Ishikawa (cell line): ENCODE results near the gene YAP1.

Source experiments
- CEBPB ChIP-seq: IDR thresholded peaks from 2 replicates; pipeline ENCODE4 v1.6.1; 2012
- CREB1 ChIP-seq: IDR thresholded peaks from 2 replicates; pipeline ENCODE4 v1.6.1; 2012; ENCODE audit warnings: low read depth
- EP300 ChIP-seq: IDR thresholded peaks from 2 replicates; pipeline ENCODE4 v1.6.1; 2012; ENCODE audit warnings: borderline replicate concordance
- FOXM1 ChIP-seq: IDR thresholded peaks from 2 replicates; pipeline ENCODE4 v1.6.1; 2012; ENCODE audit warnings: low read depth, borderline replicate concordance
- MAX ChIP-seq: IDR thresholded peaks from 2 replicates; pipeline ENCODE4 v1.6.1; 2012
- NFIC ChIP-seq: IDR thresholded peaks from 2 replicates; pipeline ENCODE4 v1.6.1; 2012
- RAD21 ChIP-seq: IDR thresholded peaks from 2 replicates; pipeline ENCODE4 v1.6.1; 2012; ENCODE audit warnings: low read depth
- TAF1 ChIP-seq: IDR thresholded peaks from 2 replicates; pipeline ENCODE4 v1.6.1; 2012; ENCODE audit warnings: low read depth, mild to moderate bottlenecking
- TEAD4 ChIP-seq: IDR thresholded peaks from 2 replicates; pipeline ENCODE4 v1.6.1; 2012
- USF1 ChIP-seq: IDR thresholded peaks from 2 replicates; pipeline ENCODE4 v1.6.1; 2012
- YY1 ChIP-seq: IDR thresholded peaks from 2 replicates; pipeline ENCODE4 v1.6.1; 2012; ENCODE audit warnings: low read depth
- ZBTB7A ChIP-seq: IDR thresholded peaks from 2 replicates; pipeline ENCODE4 v1.6.1; 2012; ENCODE audit warnings: low read depth
- TF ChIP-seq, protein P1 (sequence below): IDR thresholded peaks from 2 replicates; pipeline ENCODE4 v1.6.1; 2012; ENCODE audit warnings: low read depth, mild to moderate bottlenecking

DNA sequence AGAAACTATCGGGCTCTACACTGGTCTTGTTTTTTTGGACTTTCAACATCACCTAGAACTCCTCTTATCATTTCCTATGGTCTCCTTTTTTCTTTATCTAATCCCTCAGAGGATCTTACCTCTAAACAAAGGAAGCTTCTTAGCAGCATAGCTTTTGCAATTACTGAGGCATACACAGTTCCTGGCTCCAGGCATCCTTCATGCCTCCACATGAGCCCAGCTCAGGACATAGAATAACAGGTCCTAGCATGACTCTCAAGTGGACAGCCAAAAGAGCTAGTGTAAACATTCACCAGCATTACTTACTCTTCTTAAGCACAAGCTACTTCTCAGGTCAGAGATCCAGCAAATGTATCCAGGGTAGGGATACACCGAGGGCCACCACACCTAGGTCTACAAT lies 45.9 kb upstream of the YAP1 start:
- TF ChIP-seq NFIC (no peak), MAX (no peak), YY1 (no peak), EP300 (no peak), TAF1 (no peak), CREB1 (no peak), RAD21 (no peak), ZBTB7A (no peak), TEAD4 (no peak), CEBPB (no peak), FOXM1 (no peak), USF1 (no peak)
- TF ChIP-seq, protein P1, sequence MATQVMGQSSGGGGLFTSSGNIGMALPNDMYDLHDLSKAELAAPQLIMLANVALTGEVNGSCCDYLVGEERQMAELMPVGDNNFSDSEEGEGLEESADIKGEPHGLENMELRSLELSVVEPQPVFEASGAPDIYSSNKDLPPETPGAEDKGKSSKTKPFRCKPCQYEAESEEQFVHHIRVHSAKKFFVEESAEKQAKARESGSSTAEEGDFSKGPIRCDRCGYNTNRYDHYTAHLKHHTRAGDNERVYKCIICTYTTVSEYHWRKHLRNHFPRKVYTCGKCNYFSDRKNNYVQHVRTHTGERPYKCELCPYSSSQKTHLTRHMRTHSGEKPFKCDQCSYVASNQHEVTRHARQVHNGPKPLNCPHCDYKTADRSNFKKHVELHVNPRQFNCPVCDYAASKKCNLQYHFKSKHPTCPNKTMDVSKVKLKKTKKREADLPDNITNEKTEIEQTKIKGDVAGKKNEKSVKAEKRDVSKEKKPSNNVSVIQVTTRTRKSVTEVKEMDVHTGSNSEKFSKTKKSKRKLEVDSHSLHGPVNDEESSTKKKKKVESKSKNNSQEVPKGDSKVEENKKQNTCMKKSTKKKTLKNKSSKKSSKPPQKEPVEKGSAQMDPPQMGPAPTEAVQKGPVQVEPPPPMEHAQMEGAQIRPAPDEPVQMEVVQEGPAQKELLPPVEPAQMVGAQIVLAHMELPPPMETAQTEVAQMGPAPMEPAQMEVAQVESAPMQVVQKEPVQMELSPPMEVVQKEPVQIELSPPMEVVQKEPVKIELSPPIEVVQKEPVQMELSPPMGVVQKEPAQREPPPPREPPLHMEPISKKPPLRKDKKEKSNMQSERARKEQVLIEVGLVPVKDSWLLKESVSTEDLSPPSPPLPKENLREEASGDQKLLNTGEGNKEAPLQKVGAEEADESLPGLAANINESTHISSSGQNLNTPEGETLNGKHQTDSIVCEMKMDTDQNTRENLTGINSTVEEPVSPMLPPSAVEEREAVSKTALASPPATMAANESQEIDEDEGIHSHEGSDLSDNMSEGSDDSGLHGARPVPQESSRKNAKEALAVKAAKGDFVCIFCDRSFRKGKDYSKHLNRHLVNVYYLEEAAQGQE = no peak
